Endothelial cell of umbilical vein (primary cell): ENCODE results near the gene C19orf85. TPM values are rescaled to one million over a fixed set of nuclear protein-coding genes. Genes with fewer than 3 reads are reported as not detected.

Experiments used
- BruUV-seq: library from RNA; stranded (reverse); fragments of 400-500 nt; replicated peaks from 2 replicates; lab custom pipeline; 2021; lab: Mats Ljungman, UMichigan
- CTCF ChIA-PET: fragments of 300-600, 350-600 bp; sonication (Branson Sonifier 250); formaldehyde crosslinking; loops from one replicate; lab custom pipeline; 2021; ENCODE audit warnings: antibody characterized with exemption, inconsistent platforms; lab: Charles Lee
- POLR2A ChIA-PET: fragments of 300-600, 350-600 bp; sonication (Branson Sonifier 250); formaldehyde crosslinking; loops from one replicate; lab custom pipeline; 2021; ENCODE audit warnings: antibody characterized with exemption, inconsistent platforms; lab: Charles Lee
- DNase-seq: peaks from one replicate; pipeline ENCODE4 v3.0.0-alpha.2; 2011; ENCODE audit warnings: low read depth, low spot score
- FAIRE-seq: peaks from 2 replicates; lab custom pipeline; 2011; peaks lifted over from hg19 to GRCh38; lab: Jason Lieb, UNC
- H2AFZ ChIP-seq: 2 replicates; pipeline ENCODE4 v1.6.0; 2012; ENCODE audit warnings: low read depth, low read length, control low read depth, inconsistent platforms
- H3K27ac ChIP-seq: 2 replicates; pipeline ENCODE4 v1.5.1; 2011; ENCODE audit warnings: low read depth, mild to moderate bottlenecking, control low read depth, low read length, moderate library complexity; ENCODE audit not compliant: insufficient read depth
- H3K27me3 ChIP-seq, 2 experiments: 2 replicates each; pipeline versions ENCODE4 v1.6.0 to v1.6.1; 2011; ENCODE audit warnings: low read length in 2 of 2, mixed read lengths in 1 of 2; ENCODE audit not compliant: control insufficient read depth in 2 of 2, insufficient read depth in 2 of 2
- H3K36me3 ChIP-seq, 2 experiments: 2 replicates in 1 of 2; 3 replicates in 1 of 2; pipeline ENCODE4 v1.5.1; 2011; ENCODE audit warnings: low read length in 2 of 2, mild to moderate bottlenecking in 1 of 2, moderate library complexity in 1 of 2; ENCODE audit not compliant: control insufficient read depth in 2 of 2, insufficient read depth in 2 of 2; ENCODE audit errors: extremely low read depth in 1 of 2
- H3K4me1 ChIP-seq: 3 replicates; pipeline ENCODE4 v1.5.1; 2011; ENCODE audit warnings: mild to moderate bottlenecking, low read length; ENCODE audit not compliant: control insufficient read depth, insufficient read depth; ENCODE audit errors: extremely low read depth
- H3K4me2 ChIP-seq: 2 replicates; pipeline ENCODE4 v1.6.1; 2011; ENCODE audit warnings: low read length, control low read depth, mixed read lengths; ENCODE audit not compliant: insufficient read depth
- H3K4me3 ChIP-seq, 3 experiments: fragments of 200-600 bp in 1 of 3; sonication (generic), shearing (Covaris generic) in 1 of 3; replicated peaks in 1 of 3; 2 replicates each; pipeline ENCODE4 v1.5.1; 2011 to 2016; ENCODE audit warnings: control low read depth in 3 of 3, low read length in 3 of 3, mild to moderate bottlenecking in 2 of 3, inconsistent platforms in 1 of 3, low read depth in 1 of 3, moderate library complexity in 1 of 3; ENCODE audit not compliant: insufficient read depth in 1 of 3
- H3K79me2 ChIP-seq: 2 replicates; pipeline ENCODE4 v1.6.0; 2012; ENCODE audit warnings: low read length, inconsistent platforms; ENCODE audit not compliant: control insufficient read depth, insufficient read depth
- H3K9ac ChIP-seq: replicated peaks from 2 replicates; pipeline ENCODE3; 2011; ENCODE audit warnings: low read length, control low read depth; ENCODE audit not compliant: insufficient read depth; ENCODE audit errors: extremely low read depth
- H3K9me1 ChIP-seq: replicated peaks from 3 replicates; pipeline ENCODE4 v1.6.0; 2011; ENCODE audit warnings: mild to moderate bottlenecking, low read length; ENCODE audit not compliant: control insufficient read depth, insufficient read depth; ENCODE audit errors: extremely low read depth
- H3K9me3 ChIP-seq: replicated peaks from 2 replicates; pipeline ENCODE4 v1.5.1; 2012; ENCODE audit warnings: low read length, inconsistent platforms; ENCODE audit not compliant: control insufficient read depth, insufficient read depth
- H4K20me1 ChIP-seq: replicated peaks from 2 replicates; pipeline ENCODE3; 2011; ENCODE audit warnings: mild to moderate bottlenecking, low read length; ENCODE audit not compliant: control insufficient read depth, insufficient read depth; ENCODE audit errors: extremely low read depth
- CTCF ChIP-seq, 2 donors: IDR thresholded peaks; 1 replicate in 1 of 2; 2 replicates in 1 of 2; pipeline ENCODE4 v1.5.1; 2011; ENCODE audit warnings: low read length in 2 of 2, mild to moderate bottlenecking in 2 of 2, moderate library complexity in 2 of 2, control low read depth in 1 of 2, inconsistent platforms in 1 of 2, low read depth in 1 of 2; ENCODE audit not compliant: insufficient read depth in 1 of 2; ENCODE audit errors: extremely low read depth in 1 of 2
- EZH2 ChIP-seq: IDR thresholded peaks from 2 replicates; pipeline ENCODE4 v1.6.1; 2012; ENCODE audit warnings: borderline replicate concordance, low read depth, mild to moderate bottlenecking, moderate library complexity, low read length, inconsistent platforms; ENCODE audit not compliant: severe bottlenecking
- FOS ChIP-seq: IDR thresholded peaks from 2 replicates; pipeline ENCODE4 v1.6.1; 2011; ENCODE audit warnings: mild to moderate bottlenecking, low read length, moderate library complexity, borderline replicate concordance; ENCODE audit not compliant: insufficient read depth
- JUN ChIP-seq: IDR thresholded peaks from 2 replicates; pipeline ENCODE4 v1.6.1; 2011; ENCODE audit warnings: borderline replicate concordance, low read depth; ENCODE audit not compliant: insufficient read length, insufficient read depth
- MYC ChIP-seq: IDR thresholded peaks from one replicate; pipeline ENCODE4 v1.6.1; 2011; ENCODE audit warnings: mild to moderate bottlenecking, low read depth, low read length
- dilution Hi-C: fragments of 300-500 bp; cut with MboI; formaldehyde crosslinking; loops from one replicate; pipeline ENCODE4 v1.15.0; 2019; ENCODE audit warnings: low sequenced_read_pairs; ENCODE audit not compliant: extremely low pct_ligation_motif_present
- intact Hi-C: fragments of 100-400 bp; cut with micrococcal nuclease; formaldehyde crosslinking; loops from one replicate; pipeline ENCODE4 v1.10.0; 2022
- polyA plus RNA-seq, 4 experiments: library from polyadenylated mRNA; depleted of rRNA in 3 of 4; stranded (reverse) in 3 of 4; unstranded in 1 of 4; fragments of >200 nt; gene quantifications; 2 replicates each; pipeline versions ENCODE4 v1.2.1 to v1.2.3, GENCODE V29; 2011 to 2012; ENCODE audit warnings: missing spikeins in 1 of 4
- total RNA-seq: library from RNA; stranded (reverse); gene quantifications from 2 replicates; pipeline ENCODE4 v1.2.3, GENCODE V29; 2021

C19orf85 gene
- total and polyA plus RNA-seq, 2 donors (not counting 3 experiments of a cell fraction or from before 2014, with no cell fraction given), result not detected

- no peaks in the 10 kb centered on the region for H4K20me1 ChIP-seq
- CTCF ChIA-PET, result no interaction called here
- dilution Hi-C loops (no loop called here), intact Hi-C loops (no loop called here)
- H3K27me3 ChIP-seq, result peaks cover 4 to 7% of the 10 kb centered on the region in 2 experiments
- DNase-seq, result no peak
- no peaks in the 10 kb centered on the region for H3K36me3 ChIP-seq
- no peaks in the 10 kb centered on the region for H3K4me1 ChIP-seq
- no peaks in the 10 kb centered on the region for H3K79me2 ChIP-seq
- no TSS peak for BruUV-seq
- H3K9me1 ChIP-seq, result no peaks in the 10 kb centered on the region
- no peak overlapping the region for H2AFZ ChIP-seq
- no peak overlapping the region for H3K27ac ChIP-seq
- FAIRE-seq, result no peak
- no peak overlapping the region for H3K9ac ChIP-seq
- no peak overlapping the region for H3K4me3 ChIP-seq
- H3K4me2 ChIP-seq, result no peak overlapping the region
- TF ChIP-seq FOS (no peak), CTCF (IDR thresholded peaks at IDR 0.05; ENCODE audit: extremely low read depth in 1 of 2, insufficient read depth in 1 of 2, low read depth in 1 of 2, low read length in 2 of 2) (no peak), JUN (no peak), MYC (no peak), EZH2 (no peak)
- H3K9me3 ChIP-seq, result no peaks in the 10 kb centered on the region
- POLR2A ChIA-PET, result no interaction called here
Measured at GRCh38 chr19:55434356-55434919, 30.1 kb downstream of the C19orf85 start.

DNA sequence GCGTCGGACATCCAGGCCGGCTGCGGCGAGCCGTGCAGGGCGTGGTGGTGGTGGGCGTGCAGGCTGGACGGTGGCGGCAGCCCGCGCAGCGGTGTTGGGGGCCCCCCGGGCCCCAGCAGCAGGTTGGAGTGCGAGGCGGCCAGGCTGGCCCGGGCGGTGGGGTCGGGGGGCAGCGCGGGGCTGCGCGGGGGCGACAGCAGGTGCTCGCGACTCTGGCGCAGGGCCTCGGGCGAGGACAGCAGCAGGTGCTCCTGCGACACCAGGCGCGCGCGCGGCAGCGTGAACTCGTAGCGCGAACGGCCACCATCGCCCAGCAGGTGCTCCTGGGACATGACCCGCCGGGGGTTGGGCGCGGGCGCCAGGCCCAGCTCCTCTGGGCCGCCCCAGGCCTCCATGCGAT, 31.3 kb downstream of the C19orf85 start:
- FAIRE-seq (no peak), DNase-seq (no peak)
- TF ChIP-seq EZH2, result no peak
- CTCF ChIA-PET, result no interaction called here
- BruUV-seq, result no TSS peak
- Histone ChIP-seq H3K4me2 (no peak overlapping the region), H3K36me3 (no peaks in the 10 kb centered on the region), H3K9ac (no peak overlapping the region), H3K4me3 (no peak overlapping the region), H3K79me2 (no peaks in the 10 kb centered on the region), H4K20me1 (no peaks in the 10 kb centered on the region), H2AFZ (no peak overlapping the region), H3K27ac (no peak overlapping the region), H3K27me3 (peaks cover 3% of the 10 kb centered on the region in 2 experiments), H3K9me3 (no peaks in the 10 kb centered on the region), H3K9me1 (no peaks in the 10 kb centered on the region), H3K4me1 (no peaks in the 10 kb centered on the region)
- dilution Hi-C loops (no loop called here), intact Hi-C loops (no loop called here)
- POLR2A ChIA-PET, result no interaction called here
